Hippocampal formation (tissue), 2 donors: ENCODE measurements around the gene PLOD2.

Experiments used
- DNase-seq, 2 donors: peaks; one replicate each; lab custom pipeline; 2025; lab: John Stamatoyannopoulos, UW

The PLOD2 gene

DNA sequence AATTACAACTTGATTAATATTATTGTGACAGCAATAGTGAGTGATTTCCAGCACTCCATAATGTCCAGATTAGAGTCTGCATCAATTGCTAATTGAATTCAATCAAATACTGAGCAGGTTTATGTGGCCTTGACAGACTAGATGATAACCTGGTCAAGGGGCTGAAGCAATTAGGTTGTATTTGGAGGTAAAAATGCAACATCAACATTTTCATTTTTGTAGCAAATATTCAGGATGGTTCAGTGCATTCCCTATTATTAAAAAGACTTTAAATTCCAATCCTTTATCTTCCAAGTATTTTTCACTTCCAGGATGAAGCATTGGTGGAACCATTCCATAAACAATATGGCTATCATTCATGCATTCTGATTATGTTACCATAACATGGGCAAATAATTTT is 120.4 kb downstream of the PLOD2 start:
- no peak for DNase-seq

GRCh38 chr3:146037697-146038096 is 123.3 kb downstream of the PLOD2 start:
- DNase-seq = no peak

DNA sequence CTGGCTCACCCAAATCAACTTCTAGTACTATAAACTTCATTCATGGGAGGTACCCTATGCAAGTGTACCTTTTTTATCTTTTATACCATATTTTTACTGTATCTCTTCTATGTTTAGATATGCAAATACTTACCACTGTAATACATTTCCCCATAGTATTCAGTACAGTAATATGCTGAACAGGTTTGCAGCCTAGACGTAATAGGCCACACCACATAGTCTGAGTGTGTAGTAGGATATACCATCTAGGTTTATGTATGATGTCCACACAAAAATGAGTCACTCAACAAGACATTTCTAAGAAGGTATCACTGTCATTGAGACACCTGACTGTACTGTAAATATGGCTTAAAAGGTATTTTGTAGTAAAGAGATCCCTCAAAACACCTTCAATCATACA is 124.7 kb downstream of the PLOD2 start:
- DNase-seq = no peak

- no peak for DNase-seq
Observed at GRCh38 chr3:146035366-146035765, 125.6 kb downstream of the PLOD2 start.

DNA sequence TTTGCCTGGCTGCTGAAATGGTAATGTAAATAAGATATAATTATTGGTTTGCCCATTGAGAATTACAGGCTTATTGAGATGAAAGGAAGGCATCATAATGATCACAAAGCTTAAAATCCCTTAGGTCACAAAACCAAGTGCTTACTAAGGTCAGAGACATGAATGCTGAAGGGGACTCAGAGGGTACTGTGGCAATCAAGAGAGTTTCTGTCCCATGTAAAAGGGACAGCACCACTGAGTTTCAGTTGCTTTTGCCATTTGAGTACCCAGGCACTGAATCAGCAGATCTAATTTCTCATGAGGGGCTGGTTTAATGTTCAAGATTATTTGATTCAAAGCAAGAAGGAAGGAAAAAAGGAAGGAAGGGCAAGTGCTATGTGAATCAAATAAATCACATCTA is 127.0 kb downstream of the PLOD2 start:
- DNase-seq = no peak

GRCh38 chr3:146026547-146026946 is 134.4 kb downstream of the PLOD2 start:
- DNase-seq = no peak

DNA sequence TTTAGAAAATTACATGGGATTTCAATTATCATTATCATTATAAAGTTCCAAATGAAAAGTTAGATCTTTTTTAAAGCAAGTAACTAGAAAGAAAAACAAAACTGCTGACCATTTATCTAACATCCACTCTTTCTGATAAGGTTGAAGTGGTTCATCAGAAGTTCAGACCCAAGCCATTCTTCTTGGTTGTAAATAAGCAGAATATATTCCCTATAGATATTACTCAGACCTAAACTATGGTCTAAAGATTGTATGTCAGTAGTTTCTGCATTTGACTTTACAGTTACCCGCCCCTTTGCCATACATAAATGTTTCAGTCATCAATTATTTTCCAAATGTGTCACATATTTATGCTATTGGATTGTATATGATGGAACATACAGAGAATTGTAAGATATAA is 136.7 kb downstream of the PLOD2 start:
- DNase-seq = no peak

DNA sequence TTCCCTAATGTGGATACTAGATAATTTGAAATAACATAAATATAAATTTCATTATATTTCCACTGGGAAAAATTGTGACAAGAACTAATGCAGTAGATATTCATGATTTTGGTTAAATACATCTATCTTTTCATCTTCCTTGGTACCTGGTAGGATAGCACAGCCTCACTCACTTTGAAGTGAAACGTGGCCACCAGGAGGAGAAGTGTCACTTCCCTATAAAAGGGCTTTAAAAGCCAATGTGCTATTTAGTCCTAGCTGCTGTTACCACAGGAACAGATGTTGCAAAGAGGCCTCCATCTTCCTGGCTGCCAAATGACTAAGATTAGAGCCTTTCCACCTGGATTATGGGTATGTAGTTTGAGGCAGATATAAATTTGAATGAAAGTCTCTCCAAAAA is 140.0 kb downstream of the PLOD2 start:
- no peak for DNase-seq

- no peak for DNase-seq
Observed at GRCh38 chr3:146019508-146019907, 141.5 kb downstream of the PLOD2 start.
